GM18870 (cell line): ENCODE data around the gene CPSF4.

Experiments used
- ATAC-seq: cut with Tn5 transposase; IDR thresholded peaks from one replicate; pipeline ENCODE4 v1.9.1; 2021; ENCODE audit warnings: moderate library complexity; ENCODE audit not compliant: unreplicated experiment

The CPSF4 gene

GRCh38 chr7:99438573-99439480 lies at the start of gene CPSF4, which contains the start of gene PTCD1:
CPSF4 (plus strand) TSS chr7:99438943; CDS start chr7:99439083, 140 bp downstream.
PTCD1 (minus strand) TSS chr7:99438798; CDS start chr7:99435242, 3,556 bp downstream.
- peak; percentile 81 for ATAC-seq

- no peak for ATAC-seq
Measured at GRCh38 chr7:99389772-99390171, 49.0 kb upstream of the CPSF4 start.

- ATAC-seq: no peak
Measured at GRCh38 chr7:99390941-99391602, 47.7 kb upstream of the CPSF4 start.

- ATAC-seq: no peak
Measured at GRCh38 chr7:99392046-99392445, 46.7 kb upstream of the CPSF4 start.

- no peak for ATAC-seq
Measured at GRCh38 chr7:99392659-99393354, 45.9 kb upstream of the CPSF4 start.

- ATAC-seq: no peak
Measured at GRCh38 chr7:99393355-99394187, 45.2 kb upstream of the CPSF4 start.

- ATAC-seq: no peak
Measured at GRCh38 chr7:99394188-99394502, 44.6 kb upstream of the CPSF4 start.

GRCh38 chr7:99395616-99396327 lies 43.0 kb upstream of the CPSF4 start:
- no peak for ATAC-seq

GRCh38 chr7:99396418-99397296 lies 42.1 kb upstream of the CPSF4 start:
- no peak for ATAC-seq

GRCh38 chr7:99397297-99397983 lies 41.3 kb upstream of the CPSF4 start:
- ATAC-seq: no peak

GRCh38 chr7:99398891-99399445 lies 39.8 kb upstream of the CPSF4 start:
- no peak for ATAC-seq

- no peak for ATAC-seq
Measured at GRCh38 chr7:99399597-99399996, 39.1 kb upstream of the CPSF4 start.

- no peak for ATAC-seq
Measured at GRCh38 chr7:99402854-99403253, 35.9 kb upstream of the CPSF4 start.

GRCh38 chr7:99403764-99404163 lies 35.0 kb upstream of the CPSF4 start:
- no peak for ATAC-seq

- ATAC-seq: no peak
Measured at GRCh38 chr7:99404235-99404976, 34.3 kb upstream of the CPSF4 start.

- ATAC-seq: no peak
Measured at GRCh38 chr7:99404977-99405320, 33.8 kb upstream of the CPSF4 start.

- no peak for ATAC-seq
Measured at GRCh38 chr7:99406557-99406956, 32.2 kb upstream of the CPSF4 start.
